Vagina (tissue), 2 donors: Measurements from ENCODE around the gene THADA. TPM values are rescaled to one million over a fixed set of nuclear protein-coding genes. Genes with fewer than 3 reads are reported as not detected.
A peak's percentile ranks its signal among the peaks of the same experiment; 100 is the strongest.

Experiments used
- DNase-seq, 2 donors: peaks; one replicate each; pipeline ENCODE4 v3.0.0-alpha.2; 2017; ENCODE audit errors: extremely low spot score in 2 of 2
- H3K27ac ChIP-seq: fragments of 200-600 bp; sonication (generic); one replicate; pipeline ENCODE4 v1.5.1; 2019
- H3K27me3 ChIP-seq: fragments of 200-600 bp; sonication (generic); one replicate; pipeline ENCODE4 v1.5.1; 2019
- H3K36me3 ChIP-seq, 2 donors: fragments of 200-600 bp; sonication (generic); one replicate each; pipeline ENCODE4 v1.5.1; 2017 to 2019
- H3K4me1 ChIP-seq: fragments of 200-600 bp; sonication (generic); one replicate; pipeline ENCODE4 v1.5.1; 2019
- H3K4me3 ChIP-seq, 2 donors: fragments of 200-600 bp; sonication (generic); 1 replicate in 1 of 2; 2 replicates in 1 of 2; pipeline ENCODE4 v1.5.1; 2016 to 2019
- H3K9me3 ChIP-seq: fragments of 200-600 bp; sonication (generic); one replicate; pipeline ENCODE4 v1.5.1; 2019
- CTCF ChIP-seq, 3 experiments: fragments of 450-650 bp in 2 of 3; fragments of 200-600 bp in 1 of 3; sonication (generic) in 1 of 3; IDR thresholded peaks; one replicate each; pipeline ENCODE4 v1.5.1; 2017 to 2019; ENCODE audit warnings: antibody characterized with exemption in 3 of 3, mild to moderate bottlenecking in 2 of 3, moderate library complexity in 2 of 3
- POLR2A ChIP-seq, 2 donors: fragments of 450-650 bp; IDR thresholded peaks; one replicate each; pipeline ENCODE4 v1.6.1; 2017; ENCODE audit warnings: antibody characterized with exemption in 2 of 2, mild to moderate bottlenecking in 2 of 2, moderate library complexity in 2 of 2
- POLR2AphosphoS5 ChIP-seq, 2 donors: sonication (generic); formaldehyde crosslinking; IDR thresholded peaks; one replicate each; pipeline ENCODE4 v1.9.0; 2017; ENCODE audit warnings: antibody characterized with exemption in 2 of 2, mild to moderate bottlenecking in 2 of 2, low read depth in 1 of 2; ENCODE audit not compliant: insufficient read depth in 1 of 2
- intact Hi-C: fragments of 100-400 bp; cut with DNase I; formaldehyde crosslinking; loops from one replicate; pipeline ENCODE4 v1.15.1; 2023
- total RNA-seq: library from RNA; depleted of rRNA; stranded (reverse); fragments of >200 nt; gene quantifications from one replicate; pipeline ENCODE4 v1.2.3, GENCODE V29; 2016

THADA gene
- total RNA-seq, 1 donor from 2014 or later: 32.2 TPM

GRCh38 chr2:43491065-43491639 is 104.7 kb downstream of the THADA start:
- H3K4me1 ChIP-seq: peaks cover 23% of the 10 kb centered on the region
- no peaks in the 10 kb centered on the region for H3K27me3 ChIP-seq
- H3K9me3 ChIP-seq: no peaks in the 10 kb centered on the region
- TF ChIP-seq POLR2AphosphoS5 (IDR thresholded peaks at IDR 0.05; ENCODE audit: insufficient read depth in 1 of 2, low read depth in 1 of 2) (no peak), CTCF (IDR thresholded peaks at IDR 0.05) (no peak)
- H3K27ac ChIP-seq: no peak overlapping the region
- intact Hi-C loops: no loop called here
- DNase-seq: no peak
- H3K36me3 ChIP-seq: no peaks in the 10 kb centered on the region
- H3K4me3 ChIP-seq: no peak overlapping the region

DNA sequence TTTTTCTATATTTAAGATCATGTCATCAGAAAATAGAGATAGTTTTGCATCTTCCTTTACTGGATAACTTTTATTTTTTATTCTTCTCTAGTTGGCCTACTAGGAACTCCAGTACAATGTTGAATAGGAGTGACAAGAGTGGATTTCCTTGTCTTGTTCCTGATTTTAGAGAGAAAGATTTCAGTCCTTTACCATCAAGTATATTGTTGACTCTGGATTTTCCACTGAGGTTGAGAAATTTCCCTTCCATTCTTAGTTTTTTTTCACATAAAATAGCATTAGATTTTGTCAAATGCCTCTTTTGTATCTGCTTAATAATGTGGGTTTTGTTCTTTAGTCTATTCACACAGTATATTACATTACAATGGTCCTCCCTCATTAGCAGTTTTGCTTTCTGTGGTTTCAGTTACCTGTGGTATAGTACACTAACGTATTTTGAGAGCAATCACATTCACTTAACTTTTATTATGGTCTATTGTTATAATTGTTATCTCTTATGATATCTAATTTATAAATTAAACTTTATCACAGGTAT is 105.5 kb downstream of the THADA start:
- no peaks in the 10 kb centered on the region for H3K9me3 ChIP-seq
- DNase-seq: no peak
- intact Hi-C loops: no loop called here
- H3K27me3 ChIP-seq: no peaks in the 10 kb centered on the region
- H3K36me3 ChIP-seq: no peaks in the 10 kb centered on the region
- H3K4me3 ChIP-seq: no peak overlapping the region
- H3K4me1 ChIP-seq: peaks cover 26% of the 10 kb centered on the region
- no peak overlapping the region for H3K27ac ChIP-seq
- TF ChIP-seq CTCF (IDR thresholded peaks at IDR 0.05): no peak
- TF ChIP-seq POLR2A (IDR thresholded peaks at IDR 0.05): no peak

GRCh38 chr2:43488737-43489136 is 107.1 kb downstream of the THADA start:
- no peak for DNase-seq
- intact Hi-C loops: loop anchor here (10.0 kb wide), 1 partner anchor 534 kb away; no protein-coding TSS in a partner anchor
- no peak overlapping the region for H3K4me3 ChIP-seq
- H3K27ac ChIP-seq: no peak overlapping the region
- no peaks in the 10 kb centered on the region for H3K27me3 ChIP-seq
- H3K36me3 ChIP-seq: no peaks in the 10 kb centered on the region
- H3K4me1 ChIP-seq: peaks cover 26% of the 10 kb centered on the region
- TF ChIP-seq CTCF (IDR thresholded peaks at IDR 0.05) (no peak), POLR2A (IDR thresholded peaks at IDR 0.05) (no peak), POLR2AphosphoS5 (IDR thresholded peaks at IDR 0.05; ENCODE audit: insufficient read depth in 1 of 2, low read depth in 1 of 2) (no peak)
- H3K9me3 ChIP-seq: no peaks in the 10 kb centered on the region

DNA sequence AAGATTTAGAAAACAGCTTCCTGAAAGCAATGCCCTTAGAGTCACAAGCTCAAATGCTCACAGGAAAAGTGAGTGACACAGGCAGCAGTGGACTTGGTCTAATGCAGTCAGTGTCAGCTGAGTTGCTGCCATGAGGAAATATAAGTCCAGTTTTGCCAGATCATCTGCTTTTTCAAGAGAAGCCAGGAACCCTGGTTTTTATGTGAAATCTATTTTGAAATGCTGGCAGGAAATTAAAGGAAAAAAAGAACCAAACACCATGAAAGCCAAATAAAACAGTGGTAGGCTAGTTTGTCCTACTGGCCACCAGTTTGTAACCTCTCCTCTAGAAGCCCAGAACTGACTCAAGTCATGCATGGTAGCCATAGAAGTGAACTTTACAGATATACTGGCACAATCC is 109.2 kb downstream of the THADA start:
- Histone ChIP-seq H3K9me3 (no peaks in the 10 kb centered on the region), H3K4me3 (no peak overlapping the region), H3K27ac (peak overlapping the region; percentile 68), H3K36me3 (no peaks in the 10 kb centered on the region), H3K27me3 (no peaks in the 10 kb centered on the region), H3K4me1 (peaks cover 43% of the 10 kb centered on the region)
- intact Hi-C loops: loop anchor here (10.0 kb wide), 1 partner anchor 532 kb away; no protein-coding TSS in a partner anchor
- peak in 1 of 2 donors; percentile 42 for TF ChIP-seq POLR2AphosphoS5 (IDR thresholded peaks at IDR 0.05; ENCODE audit: insufficient read depth in 1 of 2, low read depth in 1 of 2)
- no peak for TF ChIP-seq CTCF (IDR thresholded peaks at IDR 0.05)
- DNase-seq: no peak

DNA sequence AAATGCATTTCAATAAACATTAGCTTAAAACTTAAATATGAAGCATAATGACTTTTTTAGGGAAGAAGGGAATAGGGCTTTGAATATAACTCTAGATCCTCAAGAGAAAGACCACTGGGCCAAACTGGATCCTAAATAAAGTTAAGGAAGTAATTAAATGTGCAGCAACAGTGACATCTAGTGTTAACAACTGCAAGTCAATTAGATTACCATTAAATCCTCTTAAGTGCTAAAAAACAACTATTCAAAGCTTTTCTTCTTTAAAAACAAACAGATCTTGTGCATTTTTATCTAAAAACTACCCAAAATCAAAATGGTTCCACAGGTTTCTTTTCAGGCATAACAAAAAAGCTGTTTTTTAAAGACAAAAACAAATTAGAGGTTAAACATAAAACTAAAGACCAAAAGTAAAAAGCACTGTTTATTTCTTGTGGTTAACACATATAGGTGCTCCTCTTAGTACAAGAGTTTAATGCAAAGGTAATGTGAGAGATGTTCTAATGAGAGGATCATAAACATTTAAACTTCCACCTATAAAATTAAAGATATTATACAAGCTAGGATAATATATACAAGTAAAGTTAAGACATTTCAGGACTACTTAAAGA is 111.4 kb downstream of the THADA start:
- H3K4me1 ChIP-seq: peaks cover 33% of the 10 kb centered on the region
- no peak for DNase-seq
- no peaks in the 10 kb centered on the region for H3K9me3 ChIP-seq
- intact Hi-C loops: loop anchor here (2.0 to 10.0 kb wide), 3 partner anchors 254 to 657 kb away; no protein-coding TSS in a partner anchor
- peak; percentile 56 to 78 (median 58) for TF ChIP-seq CTCF (IDR thresholded peaks at IDR 0.05)
- TF ChIP-seq POLR2A (IDR thresholded peaks at IDR 0.05): no peak
- peak in 1 of 2 donors; percentile 34 for TF ChIP-seq POLR2AphosphoS5 (IDR thresholded peaks at IDR 0.05; ENCODE audit: insufficient read depth in 1 of 2, low read depth in 1 of 2)
- no peak overlapping the region for H3K4me3 ChIP-seq
- no peaks in the 10 kb centered on the region for H3K27me3 ChIP-seq
- peak overlapping the region; percentile 63 for H3K27ac ChIP-seq
- no peaks in the 10 kb centered on the region for H3K36me3 ChIP-seq
